Measurements from ENCODE around the gene FAT2. TPM values are rescaled to one million over a fixed set of nuclear protein-coding genes. Genes with fewer than 3 reads are reported as not detected.
"Not testable (repeated sequence)": the region's sequence is repeated elsewhere in the genome, so short reads cannot be mapped to it uniquely, and the experiment has no call there.

Gene FAT2
- total RNA-seq, 1 donor from 2014 or later: under 0.01 TPM

DNA sequence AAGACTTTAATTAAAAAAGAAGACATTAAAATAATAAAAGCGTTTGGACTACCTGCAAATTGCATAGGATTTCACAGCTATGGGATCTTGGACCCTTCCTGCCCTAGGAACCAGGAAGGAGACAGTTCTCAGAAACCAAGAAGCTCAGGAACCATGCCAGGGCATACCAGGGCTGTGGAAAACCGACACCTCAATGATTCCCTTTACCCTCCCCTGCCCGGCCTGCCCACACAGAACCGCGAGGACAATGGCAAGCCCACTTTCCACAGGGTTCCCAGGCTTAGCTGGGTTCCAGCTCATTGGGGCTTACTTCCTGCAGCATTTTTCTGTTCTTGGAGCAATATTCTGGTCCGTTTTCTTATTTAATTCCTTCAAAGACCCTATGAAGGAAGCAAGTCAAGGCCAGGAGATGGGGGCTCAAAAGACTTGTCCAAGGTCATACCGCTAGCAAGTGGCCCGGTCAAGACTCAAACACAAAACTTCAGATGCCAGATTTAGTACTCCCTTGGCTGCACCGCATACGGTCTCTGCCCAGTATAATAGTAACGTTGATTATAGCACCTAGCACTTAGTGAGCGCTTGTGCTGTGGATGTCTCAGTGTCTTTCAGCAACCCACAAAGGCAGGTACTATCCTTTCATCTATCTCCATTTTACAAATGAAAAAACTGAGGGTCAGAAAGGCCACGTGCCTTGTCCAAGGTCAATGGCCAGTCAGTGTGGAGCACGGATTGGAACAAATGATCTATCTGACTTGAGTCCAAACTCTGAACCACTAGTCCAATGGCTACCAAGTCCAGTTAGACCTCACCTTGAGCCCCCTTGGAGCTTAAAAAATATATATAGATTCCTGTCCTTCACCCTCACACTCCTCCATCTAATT lies 6.8 kb downstream of the FAT2 start:
- DNase-seq (ENCODE audit: low read depth, low spot score): no peak

DNA sequence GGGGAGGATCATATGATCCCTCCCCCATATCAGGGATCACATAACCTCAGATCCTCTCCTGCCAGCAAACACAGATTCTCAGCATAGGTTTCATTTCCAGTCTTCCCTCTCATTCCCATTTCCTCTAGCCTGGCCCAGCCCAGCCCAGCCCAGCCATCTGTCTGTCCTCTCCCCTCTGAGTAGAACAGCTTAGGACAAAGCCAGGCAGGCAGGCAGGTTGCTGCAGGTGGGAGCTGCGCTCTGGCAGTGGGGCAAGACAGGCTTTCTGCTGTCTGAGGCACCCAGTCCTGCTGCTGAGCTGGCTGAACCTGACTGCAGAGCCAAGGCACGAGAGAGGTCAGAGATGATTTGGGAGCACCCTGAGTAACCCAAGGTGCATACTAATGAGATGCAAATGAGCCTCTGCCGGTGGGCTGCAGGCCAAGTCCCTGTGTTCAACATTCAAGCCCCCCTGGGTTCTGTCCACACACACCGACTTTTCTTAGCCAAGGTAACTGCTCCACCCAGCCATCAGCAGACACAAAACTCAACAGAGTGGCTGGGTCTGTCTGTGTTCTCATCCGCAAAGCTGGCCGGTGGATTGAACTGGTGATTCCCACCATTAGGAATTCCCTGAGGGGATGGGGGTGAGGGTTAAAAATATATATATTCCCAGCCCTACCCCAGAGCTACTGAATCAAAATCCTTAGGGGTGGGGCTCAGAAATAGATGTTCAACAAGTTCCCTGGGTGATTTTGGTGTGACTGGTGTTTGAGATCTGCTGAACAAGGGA lies 9.1 kb downstream of the FAT2 start:
- no peak for DNase-seq (ENCODE audit: low read depth, low spot score)

DNA sequence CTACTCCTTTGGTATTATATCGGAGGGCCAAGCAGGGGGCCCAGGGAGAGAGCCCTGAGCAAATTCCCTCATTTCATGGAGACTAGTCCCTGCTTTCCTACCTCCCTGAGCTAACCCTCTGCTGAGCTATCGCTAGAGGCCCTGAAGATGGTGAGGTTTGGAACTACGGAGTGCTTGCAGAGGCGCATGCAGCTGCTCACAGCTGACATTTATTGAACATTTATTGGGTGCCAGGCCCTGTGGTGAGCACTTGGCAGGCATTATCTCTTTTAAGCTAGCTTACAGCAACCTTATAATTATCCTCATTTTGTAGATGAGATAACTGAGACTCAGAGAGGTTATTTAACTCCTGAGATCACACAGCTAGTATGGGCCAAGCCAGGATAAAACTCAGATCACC lies 9.8 kb downstream of the FAT2 start:
- no peak for DNase-seq (ENCODE audit: low read depth, low spot score)

DNA sequence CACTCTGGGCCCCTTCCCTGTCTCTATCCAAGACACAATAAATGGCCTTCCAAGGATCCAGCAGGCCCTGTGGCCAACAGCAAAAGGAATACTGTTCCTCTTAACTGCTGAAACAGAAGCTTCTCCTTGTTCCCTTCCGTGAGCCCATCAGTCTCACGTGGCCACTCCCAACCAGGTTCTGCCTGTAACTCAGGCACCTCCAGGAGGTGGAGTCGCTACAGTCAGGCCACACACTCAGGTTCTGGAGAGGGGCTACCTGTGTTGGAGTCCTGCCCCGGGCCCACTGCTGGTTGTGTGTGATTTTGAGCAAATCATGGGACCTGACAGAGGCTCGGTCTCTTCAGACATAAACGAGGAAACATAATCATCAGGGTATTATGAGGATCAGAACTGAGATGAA lies 10.3 kb downstream of the FAT2 start:
- DNase-seq (ENCODE audit: low read depth, low spot score): no peak

DNA sequence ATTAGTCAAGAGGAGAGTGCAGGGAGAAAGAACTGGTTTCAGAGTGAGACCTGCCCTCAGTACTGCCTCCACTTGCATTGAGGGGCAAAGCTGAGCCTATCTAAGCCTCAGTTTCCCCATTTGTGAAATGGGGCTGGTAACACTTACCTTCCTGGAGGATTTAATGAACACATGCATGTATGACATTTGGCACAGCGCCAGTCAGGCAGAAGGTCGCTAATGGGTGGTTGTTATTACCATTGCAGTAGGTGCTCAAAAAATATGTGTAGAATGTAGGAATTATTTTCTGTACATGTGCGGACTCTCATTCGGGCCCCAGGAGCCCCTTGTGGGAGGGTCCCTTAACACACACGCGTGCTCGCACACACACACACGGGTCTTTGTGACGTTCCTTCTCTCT lies 10.9 kb downstream of the FAT2 start:
- no peak for DNase-seq (ENCODE audit: low read depth, low spot score)

DNA sequence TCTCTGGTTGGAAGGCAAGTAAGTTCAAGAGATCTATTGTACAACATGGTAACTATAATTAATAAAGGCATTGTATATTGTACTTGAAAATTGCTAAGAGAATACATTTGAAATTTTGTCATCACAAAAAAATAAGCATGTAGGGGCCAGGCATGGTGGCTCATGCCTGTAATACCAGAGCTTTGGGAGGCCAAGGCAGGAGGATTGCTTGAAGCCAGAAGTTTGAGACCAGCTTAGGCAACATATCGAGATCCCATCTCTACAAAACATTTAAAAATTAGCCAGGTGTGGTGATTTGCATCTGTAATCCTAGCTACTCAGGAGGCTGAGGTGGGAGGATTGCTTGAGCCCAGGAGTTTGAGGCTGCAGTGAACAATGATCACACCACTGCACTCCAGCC lies 12.0 kb downstream of the FAT2 start:
- DNase-seq (ENCODE audit: low read depth, low spot score): not testable (repeated sequence)

DNA sequence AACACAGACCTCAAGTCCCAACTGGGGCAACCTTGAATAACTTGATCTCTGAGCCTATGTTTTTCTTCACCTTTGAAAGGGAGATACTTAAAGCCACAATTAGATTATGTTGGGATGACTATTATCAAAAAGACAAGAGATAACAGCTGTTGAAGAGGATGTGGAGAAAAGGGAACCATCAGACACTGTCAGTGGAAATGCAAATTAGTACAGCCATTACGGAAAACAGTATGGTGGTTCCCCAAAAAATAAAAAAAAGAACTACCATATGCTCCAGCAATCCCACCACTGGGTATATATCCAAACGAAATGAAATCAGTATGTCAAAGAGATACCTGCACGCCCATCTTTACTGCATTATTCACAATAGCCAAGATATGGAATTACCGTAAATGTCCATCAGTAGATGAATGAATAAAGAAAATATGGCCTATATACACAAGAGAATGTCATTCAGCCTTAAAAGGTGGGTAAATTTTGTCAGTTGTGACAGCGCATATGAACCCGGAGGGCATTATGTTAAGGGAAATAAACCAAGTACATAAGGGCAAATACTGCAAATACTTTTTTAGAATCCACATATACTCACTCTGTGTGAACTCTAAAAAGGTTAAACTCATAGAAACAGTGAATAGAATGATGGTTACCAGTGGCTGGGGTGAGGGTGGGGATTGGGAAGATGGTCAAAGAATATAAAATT lies 12.7 kb downstream of the FAT2 start:
- DNase-seq (ENCODE audit: low read depth, low spot score): no peak

DNA sequence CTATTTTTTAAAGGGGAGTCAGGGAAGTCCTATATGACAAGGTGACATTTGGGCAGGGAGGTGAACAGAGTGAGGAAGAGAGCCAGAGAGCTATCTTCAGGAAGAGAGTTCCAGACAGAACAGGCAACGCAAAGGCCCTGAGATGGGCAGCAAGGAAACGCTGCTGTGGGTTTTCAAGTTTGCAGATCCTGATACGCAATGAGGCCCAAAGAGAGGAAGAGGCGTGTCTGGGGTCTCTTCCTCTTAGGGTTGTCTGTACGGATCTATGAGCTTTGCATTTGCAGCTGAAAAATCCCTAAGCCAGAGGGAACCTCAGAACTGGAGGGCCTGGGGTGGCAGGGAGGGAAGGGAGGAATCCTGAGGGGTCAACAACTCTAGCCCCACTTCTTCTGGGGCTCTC lies 13.6 kb downstream of the FAT2 start:
- no peak for DNase-seq (ENCODE audit: low read depth, low spot score)

DNA sequence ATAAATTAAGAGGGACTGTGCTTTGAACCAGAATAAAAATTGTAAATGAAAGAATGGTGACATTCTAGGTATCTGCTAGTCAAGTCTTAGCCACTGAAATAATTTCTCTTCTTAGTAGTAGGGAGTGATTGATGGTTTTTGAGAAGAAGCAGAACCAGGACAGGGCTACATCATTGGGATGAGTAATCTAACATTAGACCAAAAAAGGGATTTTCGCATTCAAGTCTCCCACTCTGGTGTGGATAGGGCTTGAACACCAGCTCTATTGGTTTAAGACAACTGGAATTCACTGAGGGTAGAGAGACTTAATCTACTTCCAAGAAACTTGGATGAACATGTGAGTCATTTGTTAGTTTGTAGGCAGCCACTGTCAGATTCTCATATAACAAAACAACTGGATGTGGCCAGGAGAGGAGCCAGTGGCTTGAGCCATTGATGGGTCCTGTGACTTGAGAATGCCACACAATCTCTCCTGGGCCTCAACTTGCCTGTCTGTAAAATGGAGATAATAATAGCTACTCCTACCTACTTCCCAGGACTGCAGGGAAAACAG lies 16.6 kb downstream of the FAT2 start:
- no peak for DNase-seq (ENCODE audit: low read depth, low spot score)

DNA sequence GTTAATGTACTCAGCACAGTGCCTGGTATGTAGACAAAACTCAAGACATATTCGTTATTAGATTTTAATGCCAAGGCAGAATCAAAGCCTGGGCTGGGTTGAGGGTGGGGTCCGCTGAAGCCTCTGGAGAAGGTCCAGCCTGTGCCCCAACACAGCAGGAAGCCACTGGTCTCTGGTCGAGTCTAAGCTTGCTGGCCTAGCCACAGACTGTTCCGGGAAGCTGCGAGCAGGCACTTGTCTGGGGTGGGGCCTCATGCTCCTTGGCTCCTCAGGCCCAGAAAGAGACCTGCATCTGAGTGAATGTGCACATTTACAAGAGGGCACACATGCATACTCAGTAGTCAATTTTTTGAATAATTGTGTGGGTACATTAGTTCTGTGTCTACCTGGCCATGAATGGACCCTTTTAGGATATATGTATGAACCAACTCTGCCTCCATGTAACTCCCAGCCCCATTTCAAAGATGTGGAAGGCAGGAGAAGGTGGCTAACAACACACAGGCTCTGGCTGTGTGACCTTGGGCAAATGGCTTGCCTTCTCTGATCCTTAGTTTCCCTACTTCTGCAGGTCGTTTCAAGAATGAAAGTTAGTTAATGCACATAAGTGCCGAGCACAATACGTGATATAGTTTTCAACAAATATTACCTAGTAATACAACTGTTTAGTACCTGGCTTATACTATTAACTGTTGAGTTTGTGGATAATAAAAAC lies 18.3 kb downstream of the FAT2 start:
- DNase-seq (ENCODE audit: low read depth, low spot score): no peak

DNA sequence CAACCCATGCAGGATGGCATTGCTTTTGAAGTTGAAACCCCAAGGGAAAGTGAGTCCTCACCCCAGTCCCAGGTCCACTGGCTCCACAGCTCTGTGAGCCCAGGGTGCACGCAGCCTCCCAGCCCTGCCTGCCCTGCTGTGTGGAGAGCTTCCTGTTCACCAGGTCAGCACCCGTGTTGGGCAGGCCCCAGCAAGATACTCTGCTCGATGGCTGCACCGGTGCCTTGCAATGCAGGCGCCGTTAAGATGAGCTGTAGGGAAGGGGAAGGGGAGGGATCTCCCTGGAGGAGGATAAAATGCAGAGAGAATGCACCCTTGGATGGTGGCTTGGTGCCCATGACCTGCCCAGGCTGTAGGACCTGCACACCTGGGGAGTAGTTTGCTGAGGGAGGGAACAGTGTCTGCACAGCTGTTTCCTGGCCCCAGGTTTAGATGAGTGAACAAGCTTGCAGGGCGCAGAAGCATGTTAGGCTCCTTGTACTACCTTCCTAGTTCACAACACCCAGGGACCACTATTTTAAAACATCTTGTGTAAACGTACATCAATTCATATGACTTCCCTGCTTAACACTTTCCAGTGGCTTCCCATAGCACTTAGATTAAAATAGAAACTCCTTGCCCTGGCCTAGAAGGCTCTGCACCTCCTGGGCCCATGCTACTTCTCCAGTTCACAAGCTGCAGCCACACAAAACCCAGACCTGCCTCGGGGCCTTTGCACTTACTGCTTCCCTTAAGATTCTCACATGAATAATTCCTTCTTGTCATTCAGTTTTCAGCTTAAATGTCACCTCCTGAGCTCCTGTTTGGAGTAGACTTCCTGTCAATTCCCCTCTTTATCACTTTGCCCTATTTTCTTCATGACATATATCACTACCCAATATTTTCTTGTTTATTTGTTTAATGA lies 19.6 kb downstream of the FAT2 start:
- no peak for DNase-seq (ENCODE audit: low read depth, low spot score)

DNA sequence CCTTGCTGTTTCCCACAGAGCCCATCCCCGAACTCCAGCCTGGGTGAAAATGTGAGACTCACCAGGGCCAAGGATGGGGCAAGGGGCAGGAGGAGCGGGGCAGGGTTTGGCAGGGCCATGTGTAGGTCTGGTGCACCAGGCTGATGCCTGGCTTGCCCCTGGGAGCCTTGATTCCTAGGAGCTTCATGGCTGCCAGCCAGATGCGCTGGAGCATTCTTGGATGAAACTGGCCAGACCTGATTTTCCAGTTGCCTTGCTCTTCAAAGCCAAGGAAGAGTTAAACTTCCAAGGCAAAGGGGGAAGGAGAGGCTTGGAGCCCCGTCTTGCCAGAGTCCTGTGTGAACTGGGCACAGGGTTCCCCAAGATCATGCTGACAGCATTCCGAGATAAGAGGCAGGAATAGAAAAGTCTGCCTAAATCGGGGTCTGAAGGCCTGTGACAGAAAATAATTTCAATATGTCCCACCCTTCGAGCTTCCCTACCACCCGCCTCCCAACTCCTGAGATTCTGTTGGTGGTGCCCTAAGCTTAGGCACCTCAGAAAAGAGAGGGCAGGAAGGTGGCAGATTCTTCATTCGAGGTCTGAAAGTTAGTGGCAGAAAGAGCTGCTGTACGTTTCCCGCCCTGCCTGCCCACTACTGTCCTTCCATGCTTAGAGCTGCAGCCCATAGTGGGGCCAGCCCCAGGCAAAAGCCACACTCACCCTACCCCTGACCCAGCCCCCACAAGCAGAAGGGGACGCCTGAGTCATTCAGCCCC lies 20.4 kb downstream of the FAT2 start:
- no peak for DNase-seq (ENCODE audit: low read depth, low spot score)

DNA sequence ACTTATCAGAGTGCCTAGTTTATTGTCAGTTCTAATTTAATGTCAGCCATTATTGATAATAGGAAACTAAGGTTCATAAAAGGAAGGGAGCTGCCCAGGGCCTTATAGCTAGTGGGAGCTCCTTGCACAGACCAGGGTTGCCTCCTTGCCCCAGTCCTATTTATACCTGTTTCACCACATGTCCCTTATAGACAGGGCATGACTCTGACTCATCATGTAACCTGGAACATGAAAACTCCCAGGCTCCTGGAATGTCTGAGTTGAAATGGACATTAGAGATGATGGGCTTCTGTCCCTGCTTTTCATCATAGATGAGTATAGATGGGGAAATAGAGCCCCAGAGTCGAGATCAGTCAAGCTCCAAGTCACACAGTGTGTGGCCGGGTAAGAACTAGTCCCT lies 21.1 kb downstream of the FAT2 start:
- DNase-seq (ENCODE audit: low read depth, low spot score): no peak

DNA sequence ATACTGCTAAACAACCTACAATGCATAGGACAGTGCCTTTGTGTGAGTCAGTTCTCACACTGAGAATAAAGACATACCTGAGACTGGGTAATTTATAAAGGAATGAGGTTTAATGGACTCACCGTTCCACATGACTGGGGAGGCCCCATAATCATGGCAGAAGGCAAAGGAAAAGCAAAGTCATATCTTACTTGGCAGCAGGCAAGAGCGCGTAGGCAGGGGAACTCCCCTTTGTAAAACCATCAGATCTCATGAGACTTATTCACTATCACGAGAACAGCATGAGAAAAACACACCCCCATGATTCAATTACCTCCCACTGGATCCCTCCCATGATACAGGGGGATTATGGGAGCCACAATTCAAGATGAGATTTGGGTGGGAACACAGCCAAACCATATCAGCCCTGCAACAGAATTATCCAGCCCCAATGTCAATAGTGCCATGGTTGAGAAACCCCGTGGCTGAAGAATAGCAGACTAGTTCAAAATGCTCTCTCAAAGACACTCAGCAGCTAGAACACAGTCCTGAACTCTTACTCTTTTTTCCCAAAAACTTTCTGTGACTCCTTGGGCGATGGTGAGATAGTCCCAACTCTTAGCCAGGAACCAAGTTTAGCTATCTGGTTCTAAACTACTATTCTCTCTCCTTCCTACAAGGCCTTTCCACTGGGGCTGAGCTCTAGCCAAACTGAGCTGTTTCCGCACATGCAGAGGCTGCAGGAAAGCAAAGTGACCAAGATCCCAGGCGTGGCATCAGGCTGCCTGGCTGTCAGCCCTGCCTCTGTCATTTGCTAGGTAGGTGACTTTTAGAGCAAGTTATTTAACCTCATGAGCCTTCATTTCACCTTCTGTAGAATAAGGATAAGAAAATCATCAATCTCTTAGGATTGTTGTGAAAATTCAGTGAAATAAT lies 21.7 kb downstream of the FAT2 start:
- no peak for DNase-seq (ENCODE audit: low read depth, low spot score)

DNA sequence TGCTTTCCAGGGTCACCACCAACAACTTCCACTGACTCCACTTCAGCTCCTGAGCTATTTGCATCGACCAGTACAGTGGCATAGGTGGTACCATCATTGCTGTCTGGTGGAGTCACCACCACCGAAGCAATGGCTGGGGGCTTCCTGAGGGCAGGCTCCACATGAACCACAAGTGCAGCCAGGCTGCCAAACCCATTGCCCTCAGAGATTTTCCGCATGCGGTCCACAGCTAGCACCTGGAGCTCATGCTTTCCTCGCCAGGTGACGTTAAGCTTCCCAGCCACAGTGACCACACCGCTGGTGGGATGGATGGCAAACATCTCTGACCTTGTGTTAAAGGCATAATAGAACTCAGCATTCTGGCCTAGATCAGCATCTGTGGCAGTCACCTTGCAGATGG lies 23.1 kb downstream of the FAT2 start:
- no peak for DNase-seq (ENCODE audit: low read depth, low spot score)

DNA sequence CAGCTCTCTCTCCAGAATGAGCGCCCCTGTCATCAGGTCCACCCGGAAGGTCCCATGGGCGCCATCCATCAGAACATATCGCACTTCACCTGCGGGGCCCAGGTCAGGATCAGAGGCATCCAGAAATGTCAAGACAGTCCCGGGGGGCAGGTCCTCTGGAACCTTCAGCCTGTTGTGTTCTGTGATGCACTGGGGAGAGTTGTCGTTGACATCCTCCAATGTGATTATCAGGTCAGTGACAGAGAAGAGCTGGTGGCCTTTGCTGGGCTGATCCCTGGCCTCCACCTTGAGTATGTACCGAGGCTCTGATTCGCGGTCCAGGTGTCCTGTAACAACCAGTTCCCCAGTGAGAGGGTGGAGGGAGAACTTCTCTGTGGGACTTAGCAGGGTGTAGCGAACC lies 25.2 kb downstream of the FAT2 start:
- no peak for DNase-seq (ENCODE audit: low read depth, low spot score)

DNA sequence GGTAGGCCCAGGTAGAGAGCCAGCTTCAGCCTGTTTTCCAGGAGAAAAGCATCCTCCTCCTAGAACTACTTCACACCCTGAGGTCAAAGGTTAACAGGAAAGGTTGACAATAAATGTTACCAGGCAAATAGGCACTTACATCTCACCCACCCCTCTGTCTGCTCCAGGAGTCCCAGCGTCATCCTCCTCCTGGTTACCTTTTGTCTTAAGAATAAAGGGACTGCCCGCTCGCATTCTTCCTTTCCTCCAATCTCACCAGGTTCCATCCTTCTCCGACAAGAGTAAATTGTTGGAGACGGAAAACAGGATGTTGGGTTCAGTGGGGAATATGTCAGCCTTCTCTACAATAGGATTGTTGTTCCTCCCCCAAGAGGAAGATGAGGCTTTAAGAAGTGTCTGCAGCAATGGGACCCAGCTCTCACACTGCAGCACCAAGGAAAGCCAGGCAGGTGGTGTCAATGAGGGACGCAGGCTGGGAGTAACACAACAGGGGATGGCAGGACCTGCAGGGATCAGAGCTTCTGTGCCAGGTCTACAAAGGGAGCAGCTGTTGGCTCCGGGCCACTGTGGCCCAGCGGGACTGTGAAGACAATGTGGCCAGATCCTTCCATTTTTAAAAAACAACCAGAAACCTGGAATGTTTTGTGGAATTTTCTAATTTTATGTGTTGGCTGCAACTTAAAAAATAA lies 29.0 kb downstream of the FAT2 start:
- no peak for DNase-seq (ENCODE audit: low read depth, low spot score)

DNA sequence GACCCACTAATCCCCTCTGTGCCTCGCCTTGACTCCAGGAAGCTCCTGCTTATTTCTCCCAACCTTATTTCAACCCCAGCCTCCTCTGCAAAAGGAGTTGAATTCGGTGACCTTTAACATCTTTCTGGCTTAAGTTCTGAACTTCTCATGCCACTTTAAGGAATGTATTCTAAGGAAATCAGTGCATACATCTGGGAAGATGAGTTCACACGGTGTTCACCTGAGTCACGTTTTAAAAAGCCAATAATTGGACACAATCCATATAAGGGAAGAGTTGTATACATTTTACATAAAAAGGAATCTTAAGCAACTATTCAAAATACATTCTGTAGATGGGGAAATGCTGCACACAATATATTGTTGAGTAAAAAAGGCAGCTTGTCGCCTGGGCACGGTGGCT lies 33.2 kb downstream of the FAT2 start:
- DNase-seq (ENCODE audit: low read depth, low spot score): no peak
